Measurements from ENCODE around the gene CFDP1.
"Not testable (repeated sequence)": the region's sequence is repeated elsewhere in the genome, so short reads cannot be mapped to it uniquely, and the experiment has no call there.

The CFDP1 gene

DNA sequence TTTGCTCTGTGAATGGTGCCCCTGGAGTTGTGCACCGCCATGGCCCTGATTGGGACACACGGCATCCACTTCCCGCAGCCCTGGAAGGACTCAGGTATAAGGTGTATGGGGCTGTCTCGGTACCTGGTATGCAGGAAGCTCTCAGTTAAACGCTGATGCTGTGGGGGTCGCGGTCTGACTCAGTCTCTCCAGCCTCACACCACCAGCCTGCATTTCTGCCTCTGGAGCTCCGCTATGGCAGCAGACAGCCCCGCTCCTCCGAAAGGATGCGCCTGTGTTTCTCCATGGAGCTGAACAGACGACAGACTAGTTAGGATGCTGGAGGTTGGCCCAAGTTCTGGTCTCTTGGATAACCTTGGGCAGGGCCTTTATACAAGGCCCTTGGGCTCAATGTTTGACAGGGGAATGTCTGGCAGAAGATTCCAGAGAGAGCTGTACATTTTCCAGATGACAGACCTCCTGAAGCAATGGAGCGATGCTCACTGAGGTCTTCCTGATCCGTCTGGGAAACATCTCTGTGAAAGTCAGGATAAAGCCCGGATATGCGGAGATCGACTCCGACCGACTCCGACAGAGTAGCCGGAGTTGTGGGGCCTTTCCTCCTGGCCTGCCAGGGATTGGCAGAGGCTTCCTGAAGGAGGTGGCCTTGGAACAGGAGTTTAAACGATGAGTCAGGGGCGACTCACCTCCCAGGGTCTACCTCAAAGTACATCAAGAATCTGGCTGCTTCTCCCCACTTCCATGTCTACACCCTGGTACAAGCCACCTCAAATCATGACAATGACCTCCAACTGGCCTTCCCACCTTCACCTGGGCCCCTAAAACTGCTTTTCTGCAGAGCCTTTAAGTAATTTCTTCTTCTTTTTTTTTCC, 160.0 kb downstream of the CFDP1 start:
- Histone ChIP-seq H3K27ac (ENCODE audit: low read depth, low read length) (no peak overlapping the region), H3K27me3 (ENCODE audit: control insufficient read depth in 5 of 5, insufficient read depth in 4 of 5, low read length in 5 of 5) (no peaks in the 10 kb centered on the region), H3K4me1 (ENCODE audit: control insufficient read depth in 5 of 5, insufficient read depth in 5 of 5, low read length in 5 of 5) (peaks cover 0 to 8% (median 6%) of the 10 kb centered on the region in 5 donors), H3K9ac (ENCODE audit: low read length in 5 of 5) (no peak overlapping the region), H3K9me3 (ENCODE audit: control insufficient read depth in 5 of 5, low read length in 5 of 5) (no peaks in the 10 kb centered on the region), H3K36me3 (ENCODE audit: control insufficient read depth in 5 of 5, insufficient read depth in 5 of 5, low read length in 5 of 5) (no peaks in the 10 kb centered on the region), H3K4me3 (ENCODE audit: low read depth in 1 of 5, low read length in 5 of 5) (no peak overlapping the region)

DNA sequence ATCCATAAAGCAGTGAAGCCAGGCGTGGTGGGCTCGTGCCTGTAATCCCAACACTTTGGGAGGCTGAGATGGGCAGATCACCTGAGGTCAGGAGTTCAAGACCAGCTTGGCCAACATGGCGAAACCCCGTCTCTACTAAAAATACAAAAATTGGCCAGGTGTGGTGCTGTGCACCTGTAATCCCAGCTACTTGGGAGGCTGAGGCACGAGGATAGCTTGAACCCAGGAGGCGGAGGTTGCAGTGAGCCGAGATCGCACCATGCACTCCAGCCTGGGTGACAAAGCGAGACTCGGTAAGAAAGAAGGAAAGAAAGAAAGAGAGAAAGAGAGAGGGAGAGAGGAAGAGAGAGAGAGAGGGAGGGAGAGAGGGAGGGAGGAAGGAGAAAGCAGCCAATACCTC, 160.7 kb downstream of the CFDP1 start:
- not testable (repeated sequence) for H3K4me1 ChIP-seq (ENCODE audit: control insufficient read depth in 5 of 5, insufficient read depth in 5 of 5, low read length in 5 of 5); H3K27ac ChIP-seq (ENCODE audit: low read depth, low read length); H3K36me3 ChIP-seq (ENCODE audit: control insufficient read depth in 5 of 5, insufficient read depth in 5 of 5, low read length in 5 of 5); H3K9ac ChIP-seq (ENCODE audit: low read length in 5 of 5); H3K27me3 ChIP-seq (ENCODE audit: control insufficient read depth in 5 of 5, insufficient read depth in 4 of 5, low read length in 5 of 5); H3K9me3 ChIP-seq (ENCODE audit: control insufficient read depth in 5 of 5, low read length in 5 of 5); H3K4me3 ChIP-seq (ENCODE audit: low read depth in 1 of 5, low read length in 5 of 5)

DNA sequence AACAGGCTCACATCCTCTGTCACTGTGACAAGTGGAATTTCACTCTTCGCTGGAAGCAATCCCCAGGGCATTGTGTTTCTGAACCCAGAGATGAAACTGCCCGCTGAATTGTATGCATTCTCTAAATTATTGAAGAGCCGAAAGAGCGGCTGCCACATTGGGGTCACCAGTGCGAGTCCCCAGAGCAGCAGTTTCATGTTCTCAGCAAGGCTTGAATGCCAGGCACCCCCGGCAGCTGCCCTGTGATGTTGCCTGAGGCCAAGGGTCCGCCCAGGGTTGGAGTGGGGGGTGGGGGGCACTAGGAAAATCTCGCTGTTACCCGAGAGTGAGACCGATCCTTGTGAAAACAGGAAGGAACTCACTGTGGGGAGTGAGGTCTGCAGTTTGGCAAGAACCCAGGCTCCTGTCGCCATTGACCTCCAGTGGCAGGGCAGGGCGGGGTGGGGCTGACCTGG, 161.2 kb downstream of the CFDP1 start:
- Histone ChIP-seq H3K4me1 (ENCODE audit: control insufficient read depth in 5 of 5, insufficient read depth in 5 of 5, low read length in 5 of 5) (peaks cover 0 to 8% (median 6%) of the 10 kb centered on the region in 5 donors), H3K9me3 (ENCODE audit: control insufficient read depth in 5 of 5, low read length in 5 of 5) (no peaks in the 10 kb centered on the region), H3K36me3 (ENCODE audit: control insufficient read depth in 5 of 5, insufficient read depth in 5 of 5, low read length in 5 of 5) (no peaks in the 10 kb centered on the region), H3K4me3 (ENCODE audit: low read depth in 1 of 5, low read length in 5 of 5) (no peak overlapping the region), H3K9ac (ENCODE audit: low read length in 5 of 5) (no peak overlapping the region), H3K27me3 (ENCODE audit: control insufficient read depth in 5 of 5, insufficient read depth in 4 of 5, low read length in 5 of 5) (no peaks in the 10 kb centered on the region), H3K27ac (ENCODE audit: low read depth, low read length) (no peak overlapping the region)

DNA sequence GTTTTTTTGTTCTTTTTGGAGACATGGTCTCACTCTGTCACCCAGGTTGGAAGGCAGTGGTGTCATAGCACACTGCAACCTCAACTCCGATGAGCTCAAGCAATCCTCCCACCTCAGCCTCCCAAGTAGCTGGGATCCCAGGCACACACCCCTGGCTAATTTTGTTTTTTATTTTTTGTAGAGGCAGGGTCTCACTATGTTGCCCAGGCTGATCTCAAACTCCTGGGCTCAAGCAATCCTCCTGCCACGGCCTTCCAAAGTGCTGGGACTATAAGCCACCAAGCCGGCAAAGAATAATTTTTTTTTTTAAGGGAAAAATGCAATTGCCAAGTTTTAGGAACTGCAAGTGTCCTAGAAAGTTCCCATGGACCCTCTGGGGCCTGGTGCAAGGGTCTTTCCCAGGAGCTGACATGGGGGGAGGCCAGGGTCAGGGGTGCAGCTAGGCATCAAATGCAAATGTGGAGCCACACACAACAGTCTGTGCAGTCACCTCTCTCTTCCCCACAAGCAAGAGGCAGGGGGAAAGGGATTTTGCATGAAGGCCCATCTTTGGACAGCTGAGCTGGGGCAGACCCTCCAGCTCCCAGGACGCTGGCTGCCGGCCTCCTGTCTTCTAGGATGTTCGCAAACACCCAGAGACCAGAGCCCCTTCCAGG, 161.7 kb downstream of the CFDP1 start:
- H3K27me3 ChIP-seq (ENCODE audit: control insufficient read depth in 5 of 5, insufficient read depth in 4 of 5, low read length in 5 of 5) = no peaks in the 10 kb centered on the region
- H3K36me3 ChIP-seq (ENCODE audit: control insufficient read depth in 5 of 5, insufficient read depth in 5 of 5, low read length in 5 of 5) = no peaks in the 10 kb centered on the region
- H3K9ac ChIP-seq (ENCODE audit: low read length in 5 of 5) = no peak overlapping the region
- H3K4me1 ChIP-seq (ENCODE audit: control insufficient read depth in 5 of 5, insufficient read depth in 5 of 5, low read length in 5 of 5) = peaks cover 0 to 11% (median 9%) of the 10 kb centered on the region in 5 donors
- no peak overlapping the region for H3K4me3 ChIP-seq (ENCODE audit: low read depth in 1 of 5, low read length in 5 of 5)
- no peak overlapping the region for H3K27ac ChIP-seq (ENCODE audit: low read depth, low read length)
- H3K9me3 ChIP-seq (ENCODE audit: control insufficient read depth in 5 of 5, low read length in 5 of 5) = no peaks in the 10 kb centered on the region

DNA sequence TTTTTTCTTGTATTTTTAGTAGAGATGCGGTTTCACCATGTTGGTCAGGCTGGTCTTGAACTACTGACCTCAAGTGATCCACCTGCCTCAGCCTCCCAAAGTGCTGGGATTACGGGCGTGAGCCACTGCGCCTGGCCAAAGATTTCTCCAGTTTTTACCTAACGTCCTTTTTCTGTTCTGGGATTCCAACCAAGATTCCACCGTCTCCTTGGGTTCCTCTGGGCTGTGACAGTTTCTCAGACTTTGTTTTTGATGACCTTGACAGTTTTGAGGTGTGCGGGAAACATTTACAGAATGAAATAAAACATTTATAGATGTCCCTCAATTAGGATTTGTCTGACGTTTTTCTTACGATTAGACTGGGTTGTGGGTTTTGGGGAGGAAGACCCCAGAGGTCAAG, 163.9 kb downstream of the CFDP1 start:
- not testable (repeated sequence) for H3K27ac ChIP-seq (ENCODE audit: low read depth, low read length); H3K36me3 ChIP-seq (ENCODE audit: control insufficient read depth in 5 of 5, insufficient read depth in 5 of 5, low read length in 5 of 5); H3K9ac ChIP-seq (ENCODE audit: low read length in 5 of 5); H3K9me3 ChIP-seq (ENCODE audit: control insufficient read depth in 5 of 5, low read length in 5 of 5); H3K27me3 ChIP-seq (ENCODE audit: control insufficient read depth in 5 of 5, insufficient read depth in 4 of 5, low read length in 5 of 5); H3K4me3 ChIP-seq (ENCODE audit: low read depth in 1 of 5, low read length in 5 of 5)
- H3K4me1 ChIP-seq (ENCODE audit: control insufficient read depth in 5 of 5, insufficient read depth in 5 of 5, low read length in 5 of 5) = peaks cover under 1 to 30% (median 23%) of the 10 kb centered on the region in 5 donors

DNA sequence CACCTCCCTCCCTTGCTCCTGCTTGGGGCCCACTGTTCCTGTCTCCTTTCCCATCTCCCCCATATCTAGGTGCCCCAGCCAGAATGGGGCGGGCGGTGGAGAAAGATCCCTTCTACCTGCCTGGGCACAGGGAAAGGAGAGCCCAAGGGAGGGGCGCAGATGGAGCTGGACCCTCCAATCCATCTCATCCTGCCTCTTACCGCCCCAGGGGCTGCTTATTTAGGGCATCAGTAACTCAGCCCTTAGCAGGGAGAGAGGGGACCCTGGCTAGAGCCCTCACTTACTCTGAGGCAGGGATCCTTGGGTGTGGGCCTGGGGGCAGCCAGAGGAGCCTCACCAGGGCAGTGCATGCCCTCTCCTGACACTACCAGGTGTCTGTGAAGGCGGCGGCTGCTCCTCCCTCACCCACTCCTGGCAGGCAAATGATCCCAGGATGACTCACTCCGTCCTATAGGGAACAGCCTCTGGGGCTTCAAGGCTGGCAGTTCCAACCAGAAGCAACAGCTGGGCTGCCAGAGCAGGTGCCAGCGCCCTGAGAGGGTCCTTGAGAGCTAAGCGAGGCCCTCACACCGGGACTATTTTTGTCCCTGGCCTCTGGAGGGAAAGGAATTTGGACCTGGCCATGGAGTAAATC, 165.6 kb downstream of the CFDP1 start:
- Histone ChIP-seq H3K27ac (ENCODE audit: low read depth, low read length) (no peak overlapping the region), H3K27me3 (ENCODE audit: control insufficient read depth in 5 of 5, insufficient read depth in 4 of 5, low read length in 5 of 5) (no peaks in the 10 kb centered on the region), H3K9me3 (ENCODE audit: control insufficient read depth in 5 of 5, low read length in 5 of 5) (no peaks in the 10 kb centered on the region), H3K36me3 (ENCODE audit: control insufficient read depth in 5 of 5, insufficient read depth in 5 of 5, low read length in 5 of 5) (no peaks in the 10 kb centered on the region), H3K4me3 (ENCODE audit: low read depth in 1 of 5, low read length in 5 of 5) (no peak overlapping the region), H3K9ac (ENCODE audit: low read length in 5 of 5) (no peak overlapping the region), H3K4me1 (ENCODE audit: control insufficient read depth in 5 of 5, insufficient read depth in 5 of 5, low read length in 5 of 5) (peaks cover 9 to 46% (median 39%) of the 10 kb centered on the region in 5 donors)

DNA sequence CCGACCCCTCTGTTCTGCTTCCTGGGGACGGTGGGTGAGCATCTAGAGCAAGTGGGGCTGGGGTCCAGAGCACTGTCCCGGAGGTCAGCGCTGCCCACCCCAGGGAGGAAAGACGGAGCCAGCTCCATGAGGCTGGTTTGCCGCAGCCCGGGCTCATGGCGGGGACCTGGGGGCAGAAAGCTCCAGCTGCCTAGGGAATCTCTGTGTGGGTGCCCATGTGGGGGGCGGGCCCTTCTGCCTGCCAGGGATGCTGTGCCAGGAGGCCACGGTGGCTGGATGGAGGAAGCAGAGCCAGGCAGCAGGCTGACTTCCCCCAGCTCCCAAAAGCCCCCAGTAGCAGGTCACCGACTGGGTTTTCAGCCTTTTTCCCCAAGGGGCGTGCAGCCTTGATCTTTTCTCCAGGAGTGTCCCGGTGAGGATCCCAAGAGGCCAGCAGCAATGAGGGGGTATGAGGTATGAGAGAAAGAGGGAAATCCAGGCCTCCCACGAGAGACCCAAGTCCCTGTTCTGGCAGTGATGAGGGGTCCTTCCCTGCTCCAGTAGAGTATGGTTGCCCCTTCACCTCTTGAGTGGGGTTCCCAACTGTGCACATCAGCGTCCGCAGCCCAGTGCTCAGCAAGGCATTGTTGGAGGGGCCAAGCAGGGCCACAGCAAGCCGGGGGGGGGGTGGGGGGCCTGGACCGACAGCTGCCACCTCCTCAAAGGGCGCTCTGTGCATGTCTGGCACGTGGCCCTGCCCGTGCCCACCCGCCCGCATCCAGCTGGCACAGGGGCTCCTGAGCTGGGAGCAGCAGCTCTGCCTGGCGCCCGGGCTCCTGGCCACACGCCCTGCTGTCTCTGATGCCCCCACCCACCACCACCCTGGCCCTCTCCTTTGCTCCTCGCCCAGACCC, 166.3 kb downstream of the CFDP1 start:
- peak overlapping the region in 3 of 5 donors; percentile 77 to 99 (median 93) for H3K9ac ChIP-seq (ENCODE audit: low read length in 5 of 5)
- H3K9me3 ChIP-seq (ENCODE audit: control insufficient read depth in 5 of 5, low read length in 5 of 5) = no peaks in the 10 kb centered on the region
- no peaks in the 10 kb centered on the region for H3K36me3 ChIP-seq (ENCODE audit: control insufficient read depth in 5 of 5, insufficient read depth in 5 of 5, low read length in 5 of 5)
- H3K4me1 ChIP-seq (ENCODE audit: control insufficient read depth in 5 of 5, insufficient read depth in 5 of 5, low read length in 5 of 5) = peaks cover 14 to 49% (median 42%) of the 10 kb centered on the region in 5 donors
- H3K27ac ChIP-seq (ENCODE audit: low read depth, low read length) = no peak overlapping the region
- H3K27me3 ChIP-seq (ENCODE audit: control insufficient read depth in 5 of 5, insufficient read depth in 4 of 5, low read length in 5 of 5) = no peaks in the 10 kb centered on the region
- H3K4me3 ChIP-seq (ENCODE audit: low read depth in 1 of 5, low read length in 5 of 5) = peak overlapping the region in 4 of 5 donors; percentile 76 to 87 (median 80)

DNA sequence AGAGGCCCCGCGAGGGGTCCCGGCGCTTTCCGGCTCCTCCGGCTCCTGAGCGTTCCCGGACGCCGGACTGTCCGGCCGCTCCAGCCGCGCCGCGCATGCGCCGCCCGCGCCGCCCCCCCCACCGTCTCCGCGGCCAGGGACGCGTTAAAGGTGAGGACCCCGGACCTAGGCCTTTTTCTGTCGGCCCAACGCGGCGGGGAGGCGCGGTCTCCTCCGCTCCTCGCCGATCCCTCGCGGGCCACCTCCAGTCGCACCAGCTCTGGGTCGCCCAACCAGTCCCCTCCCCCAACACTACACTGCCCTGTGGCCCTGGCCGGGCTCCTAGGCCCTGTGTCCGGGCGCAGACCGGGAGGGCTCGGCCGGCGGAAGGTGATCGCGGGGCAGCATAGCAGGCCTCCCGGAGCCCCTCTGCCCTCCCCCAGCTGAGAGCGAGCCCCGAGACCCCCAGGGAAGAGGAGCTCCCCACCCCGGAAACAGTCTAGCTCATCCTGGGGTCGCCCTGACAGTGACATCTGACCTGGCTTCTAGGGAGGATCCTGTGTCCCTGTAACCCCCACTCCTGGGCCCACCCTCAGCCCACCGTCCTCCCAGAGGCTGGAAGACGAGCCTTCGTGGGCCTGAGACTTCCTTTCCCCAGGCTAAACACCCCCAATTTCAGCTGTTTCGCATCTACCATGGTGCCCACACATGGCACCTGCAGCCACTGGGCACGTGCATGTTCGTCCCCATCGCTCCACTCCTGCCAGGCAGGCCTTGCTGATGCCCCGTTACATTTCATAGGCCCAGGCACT, 167.2 kb downstream of the CFDP1 start:
- no peaks in the 10 kb centered on the region for H3K27me3 ChIP-seq (ENCODE audit: control insufficient read depth in 5 of 5, insufficient read depth in 4 of 5, low read length in 5 of 5)
- H3K27ac ChIP-seq (ENCODE audit: low read depth, low read length) = peak overlapping the region; percentile 96
- H3K9ac ChIP-seq (ENCODE audit: low read length in 5 of 5) = peak overlapping the region in 4 of 5 donors; percentile 77 to 99 (median 95)
- peak overlapping the region; percentile 75 to 87 (median 77) for H3K4me3 ChIP-seq (ENCODE audit: low read depth in 1 of 5, low read length in 5 of 5)
- H3K36me3 ChIP-seq (ENCODE audit: control insufficient read depth in 5 of 5, insufficient read depth in 5 of 5, low read length in 5 of 5) = no peaks in the 10 kb centered on the region
- no peaks in the 10 kb centered on the region for H3K9me3 ChIP-seq (ENCODE audit: control insufficient read depth in 5 of 5, low read length in 5 of 5)
- H3K4me1 ChIP-seq (ENCODE audit: control insufficient read depth in 5 of 5, insufficient read depth in 5 of 5, low read length in 5 of 5) = peaks cover 14 to 55% (median 50%) of the 10 kb centered on the region in 5 donors

Data from subcutaneous abdominal adipose tissue (tissue), 5 donors.